ENCODE measurements around the gene ARF5.
A peak's percentile ranks its signal among the peaks of the same experiment; 100 is the strongest.

ARF5 gene

GRCh38 chr7:127612263-127612662 lies 24.1 kb downstream of the ARF5 start:
- Histone ChIP-seq H3K9me3 (ENCODE audit: control insufficient read depth, low read length) (peaks cover 10% of the 10 kb centered on the region), H3K4me1 (ENCODE audit: control insufficient read depth, insufficient read depth, low read length, poor library complexity, severe bottlenecking) (no peaks in the 10 kb centered on the region), H3K36me3 (ENCODE audit: control insufficient read depth, insufficient read depth, low read length) (no peaks in the 10 kb centered on the region), H3K4me3 (ENCODE audit: extremely low read depth, insufficient read depth, low read length, poor library complexity, severe bottlenecking) (no peak overlapping the region), H3K27ac (ENCODE audit: low read depth, low read length, severe bottlenecking) (no peak overlapping the region)
- WGBS, 2 experiments (ENCODE audit: insufficient coverage in 2 of 2), result 71 to 88% methylated on average over 1 of the region's 1 CpG

- H3K36me3 ChIP-seq (ENCODE audit: control insufficient read depth, insufficient read depth, low read length), result no peaks in the 10 kb centered on the region
- no peak overlapping the region for H3K27ac ChIP-seq (ENCODE audit: low read depth, low read length, severe bottlenecking)
- H3K9me3 ChIP-seq (ENCODE audit: control insufficient read depth, low read length), result no peaks in the 10 kb centered on the region
- peaks cover 2% of the 10 kb centered on the region for H3K4me1 ChIP-seq (ENCODE audit: control insufficient read depth, insufficient read depth, low read length, poor library complexity, severe bottlenecking)
- 60 to 100% methylated on average over 2 to 3 of the region's 5 CpGs for WGBS, 2 experiments (ENCODE audit: insufficient coverage in 2 of 2)
- no peak overlapping the region for H3K4me3 ChIP-seq (ENCODE audit: extremely low read depth, insufficient read depth, low read length, poor library complexity, severe bottlenecking)
Observed at GRCh38 chr7:127616724-127617123, 28.5 kb downstream of the ARF5 start.

DNA sequence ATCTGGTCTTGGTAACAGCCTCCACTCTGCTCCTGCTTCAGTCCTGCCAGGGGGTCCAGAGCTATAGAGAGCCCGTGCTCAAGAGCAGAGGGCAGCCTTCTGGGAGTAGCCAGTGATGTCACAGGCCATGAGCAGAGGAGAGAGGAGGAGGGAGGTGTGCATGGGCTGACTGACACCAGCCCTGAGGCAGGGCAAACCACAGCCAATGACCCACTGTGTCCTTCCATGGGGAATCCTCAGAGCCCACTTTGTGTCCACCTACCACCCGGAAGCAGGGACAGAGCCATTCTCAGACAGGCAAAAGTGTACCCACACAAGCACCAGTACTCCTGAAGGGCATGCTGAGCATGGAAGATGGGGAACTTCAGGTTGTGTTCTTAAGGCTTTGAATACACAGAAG lies 29.8 kb downstream of the ARF5 start, which contains the start of gene PAX4:
PAX4 (minus strand) TSS at position 101 of the 400 bp plus-strand sequence. CDS start 2,214 bp downstream, outside the sequence.
- Histone ChIP-seq H3K4me1 (ENCODE audit: control insufficient read depth, insufficient read depth, low read length, poor library complexity, severe bottlenecking) (peaks cover 2% of the 10 kb centered on the region), H3K36me3 (ENCODE audit: control insufficient read depth, insufficient read depth, low read length) (no peaks in the 10 kb centered on the region), H3K4me3 (ENCODE audit: extremely low read depth, insufficient read depth, low read length, poor library complexity, severe bottlenecking) (no peak within 1 kb of the TSS), H3K27ac (ENCODE audit: low read depth, low read length, severe bottlenecking) (no peak within 1 kb of the TSS), H3K9me3 (ENCODE audit: control insufficient read depth, low read length) (no peaks in the 10 kb centered on the region)
- WGBS, 2 experiments (ENCODE audit: insufficient coverage in 2 of 2), result 60 to 64% methylated on average over 2 of the region's 2 CpGs

DNA sequence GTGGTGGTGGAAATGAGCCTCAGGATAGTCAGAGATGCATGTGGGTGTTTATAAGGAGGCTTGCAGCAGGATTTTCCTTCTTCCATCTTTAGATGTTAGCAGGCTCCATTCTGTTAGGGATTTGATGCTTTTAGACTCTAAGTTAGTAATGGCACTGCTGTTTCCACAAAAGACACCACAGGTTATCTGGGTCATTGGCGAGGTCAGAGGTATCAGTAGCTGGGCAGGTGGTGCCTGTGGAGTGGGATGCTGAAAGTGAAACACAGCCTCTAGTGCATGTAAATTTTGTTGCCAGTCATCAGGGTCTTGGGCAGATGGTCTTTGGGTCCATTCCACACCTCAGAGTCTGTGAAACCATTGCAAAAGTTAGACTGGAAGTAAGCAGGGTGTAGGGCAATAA lies 30.6 kb downstream of the ARF5 start:
- Histone ChIP-seq H3K27ac (ENCODE audit: low read depth, low read length, severe bottlenecking) (no peak overlapping the region), H3K9me3 (ENCODE audit: control insufficient read depth, low read length) (no peaks in the 10 kb centered on the region), H3K36me3 (ENCODE audit: control insufficient read depth, insufficient read depth, low read length) (no peaks in the 10 kb centered on the region), H3K4me1 (ENCODE audit: control insufficient read depth, insufficient read depth, low read length, poor library complexity, severe bottlenecking) (peaks cover 2% of the 10 kb centered on the region), H3K4me3 (ENCODE audit: extremely low read depth, insufficient read depth, low read length, poor library complexity, severe bottlenecking) (no peak overlapping the region)
- WGBS, 2 experiments (ENCODE audit: insufficient coverage in 2 of 2), result 100% methylated on average over 1 of the region's 1 CpG; no CpG with 5 or more reads in 1 of the 2 experiments

GRCh38 chr7:127619681-127620405 lies 31.6 kb downstream of the ARF5 start:
- peak overlapping the region; percentile 9 for H3K4me3 ChIP-seq (ENCODE audit: extremely low read depth, insufficient read depth, low read length, poor library complexity, severe bottlenecking)
- H3K27ac ChIP-seq (ENCODE audit: low read depth, low read length, severe bottlenecking), result no peak overlapping the region
- WGBS, 2 experiments (ENCODE audit: insufficient coverage in 2 of 2), result 25 to 33% methylated on average over 13 to 17 of the region's 27 CpGs
- H3K36me3 ChIP-seq (ENCODE audit: control insufficient read depth, insufficient read depth, low read length), result no peaks in the 10 kb centered on the region
- no peaks in the 10 kb centered on the region for H3K9me3 ChIP-seq (ENCODE audit: control insufficient read depth, low read length)
- peaks cover 2% of the 10 kb centered on the region for H3K4me1 ChIP-seq (ENCODE audit: control insufficient read depth, insufficient read depth, low read length, poor library complexity, severe bottlenecking)

- Histone ChIP-seq H3K4me3 (ENCODE audit: extremely low read depth, insufficient read depth, low read length, poor library complexity, severe bottlenecking) (peak overlapping the region; percentile 9), H3K4me1 (ENCODE audit: control insufficient read depth, insufficient read depth, low read length, poor library complexity, severe bottlenecking) (peaks cover 2% of the 10 kb centered on the region), H3K27ac (ENCODE audit: low read depth, low read length, severe bottlenecking) (no peak overlapping the region), H3K9me3 (ENCODE audit: control insufficient read depth, low read length) (no peaks in the 10 kb centered on the region), H3K36me3 (ENCODE audit: control insufficient read depth, insufficient read depth, low read length) (no peaks in the 10 kb centered on the region)
- WGBS, 2 experiments (ENCODE audit: insufficient coverage in 2 of 2), result 9% methylated on average over 13 to 19 of the region's 24 CpGs
Observed at GRCh38 chr7:127620406-127621233, 32.4 kb downstream of the ARF5 start.

- H3K4me3 ChIP-seq (ENCODE audit: extremely low read depth, insufficient read depth, low read length, poor library complexity, severe bottlenecking), result no peak overlapping the region
- peaks cover 6% of the 10 kb centered on the region for H3K4me1 ChIP-seq (ENCODE audit: control insufficient read depth, insufficient read depth, low read length, poor library complexity, severe bottlenecking)
- H3K9me3 ChIP-seq (ENCODE audit: control insufficient read depth, low read length), result no peaks in the 10 kb centered on the region
- H3K27ac ChIP-seq (ENCODE audit: low read depth, low read length, severe bottlenecking), result no peak overlapping the region
- H3K36me3 ChIP-seq (ENCODE audit: control insufficient read depth, insufficient read depth, low read length), result no peaks in the 10 kb centered on the region
Observed at GRCh38 chr7:127625331-127625730, 37.1 kb downstream of the ARF5 start.

GRCh38 chr7:127628445-127628844 lies 40.2 kb downstream of the ARF5 start:
- whole genome bisulfite sequencing, 2 experiments (ENCODE audit: insufficient coverage in 2 of 2), result 0 to 44% methylated on average over 1 to 3 of the region's 3 CpGs
- no peak overlapping the region for H3K4me3 ChIP-seq (ENCODE audit: extremely low read depth, insufficient read depth, low read length, poor library complexity, severe bottlenecking)
- no peak overlapping the region for H3K27ac ChIP-seq (ENCODE audit: low read depth, low read length, severe bottlenecking)
- H3K36me3 ChIP-seq (ENCODE audit: control insufficient read depth, insufficient read depth, low read length), result no peaks in the 10 kb centered on the region
- H3K4me1 ChIP-seq (ENCODE audit: control insufficient read depth, insufficient read depth, low read length, poor library complexity, severe bottlenecking), result peaks cover 15% of the 10 kb centered on the region
- no peaks in the 10 kb centered on the region for H3K9me3 ChIP-seq (ENCODE audit: control insufficient read depth, low read length)

GRCh38 chr7:127629268-127629854 lies 41.1 kb downstream of the ARF5 start:
- H3K4me3 ChIP-seq (ENCODE audit: extremely low read depth, insufficient read depth, low read length, poor library complexity, severe bottlenecking), result no peak overlapping the region
- WGBS, 2 experiments (ENCODE audit: insufficient coverage in 2 of 2), result 0% methylated on average over 1 to 2 of the region's 5 CpGs
- H3K36me3 ChIP-seq (ENCODE audit: control insufficient read depth, insufficient read depth, low read length), result no peaks in the 10 kb centered on the region
- no peak overlapping the region for H3K27ac ChIP-seq (ENCODE audit: low read depth, low read length, severe bottlenecking)
- no peaks in the 10 kb centered on the region for H3K9me3 ChIP-seq (ENCODE audit: control insufficient read depth, low read length)
- H3K4me1 ChIP-seq (ENCODE audit: control insufficient read depth, insufficient read depth, low read length, poor library complexity, severe bottlenecking), result peaks cover 15% of the 10 kb centered on the region

- peaks cover 26% of the 10 kb centered on the region for H3K4me1 ChIP-seq (ENCODE audit: control insufficient read depth, insufficient read depth, low read length, poor library complexity, severe bottlenecking)
- H3K36me3 ChIP-seq (ENCODE audit: control insufficient read depth, insufficient read depth, low read length), result no peaks in the 10 kb centered on the region
- H3K27ac ChIP-seq (ENCODE audit: low read depth, low read length, severe bottlenecking), result no peak overlapping the region
- no peak overlapping the region for H3K4me3 ChIP-seq (ENCODE audit: extremely low read depth, insufficient read depth, low read length, poor library complexity, severe bottlenecking)
- no peaks in the 10 kb centered on the region for H3K9me3 ChIP-seq (ENCODE audit: control insufficient read depth, low read length)
- WGBS, 2 experiments (ENCODE audit: insufficient coverage in 2 of 2), result 88 to 91% methylated on average over 6 to 7 of the region's 7 CpGs
Observed at GRCh38 chr7:127632276-127632910, 44.2 kb downstream of the ARF5 start.
